ENCODE measurements around the gene FAM171A1. TPM values are rescaled to one million over a fixed set of nuclear protein-coding genes. Genes with fewer than 3 reads are reported as not detected.

FAM171A1 gene
- total and polyA plus RNA-seq, 2 of the 13 experiments (the other 11 are each of a cell fraction or from before 2014, with no cell fraction given), result 21.5 to 34.7 TPM

DNA sequence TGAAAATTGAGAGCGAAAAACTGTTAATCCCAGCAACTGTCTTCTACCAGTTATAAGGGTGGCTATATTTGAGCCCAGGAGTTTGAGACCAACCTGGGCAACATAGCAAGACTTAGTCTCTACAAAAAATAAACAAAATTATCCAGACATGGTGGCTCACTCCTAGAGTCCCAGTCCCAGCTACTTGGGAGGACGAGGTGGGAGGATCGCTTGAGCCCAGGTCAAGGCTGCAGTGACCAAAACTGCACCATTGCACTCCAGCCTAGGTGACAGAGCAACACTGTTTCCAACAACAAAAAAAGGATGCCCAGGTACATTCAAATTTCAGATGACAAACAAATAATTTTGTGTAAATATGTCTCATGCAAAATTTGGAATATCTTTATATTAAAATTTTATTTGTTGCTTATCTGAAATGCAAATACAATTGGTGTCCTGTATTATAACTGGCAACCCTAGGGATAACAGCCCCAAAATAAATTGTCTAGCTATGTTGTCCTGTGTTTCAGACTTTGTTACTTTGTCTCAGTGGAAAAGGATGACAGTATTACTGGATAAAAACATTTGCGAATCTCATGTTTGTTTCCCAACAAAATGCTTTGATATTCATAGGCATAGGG, 26.7 kb downstream of the FAM171A1 start (continued):
- TF ChIP-seq, protein P1, sequence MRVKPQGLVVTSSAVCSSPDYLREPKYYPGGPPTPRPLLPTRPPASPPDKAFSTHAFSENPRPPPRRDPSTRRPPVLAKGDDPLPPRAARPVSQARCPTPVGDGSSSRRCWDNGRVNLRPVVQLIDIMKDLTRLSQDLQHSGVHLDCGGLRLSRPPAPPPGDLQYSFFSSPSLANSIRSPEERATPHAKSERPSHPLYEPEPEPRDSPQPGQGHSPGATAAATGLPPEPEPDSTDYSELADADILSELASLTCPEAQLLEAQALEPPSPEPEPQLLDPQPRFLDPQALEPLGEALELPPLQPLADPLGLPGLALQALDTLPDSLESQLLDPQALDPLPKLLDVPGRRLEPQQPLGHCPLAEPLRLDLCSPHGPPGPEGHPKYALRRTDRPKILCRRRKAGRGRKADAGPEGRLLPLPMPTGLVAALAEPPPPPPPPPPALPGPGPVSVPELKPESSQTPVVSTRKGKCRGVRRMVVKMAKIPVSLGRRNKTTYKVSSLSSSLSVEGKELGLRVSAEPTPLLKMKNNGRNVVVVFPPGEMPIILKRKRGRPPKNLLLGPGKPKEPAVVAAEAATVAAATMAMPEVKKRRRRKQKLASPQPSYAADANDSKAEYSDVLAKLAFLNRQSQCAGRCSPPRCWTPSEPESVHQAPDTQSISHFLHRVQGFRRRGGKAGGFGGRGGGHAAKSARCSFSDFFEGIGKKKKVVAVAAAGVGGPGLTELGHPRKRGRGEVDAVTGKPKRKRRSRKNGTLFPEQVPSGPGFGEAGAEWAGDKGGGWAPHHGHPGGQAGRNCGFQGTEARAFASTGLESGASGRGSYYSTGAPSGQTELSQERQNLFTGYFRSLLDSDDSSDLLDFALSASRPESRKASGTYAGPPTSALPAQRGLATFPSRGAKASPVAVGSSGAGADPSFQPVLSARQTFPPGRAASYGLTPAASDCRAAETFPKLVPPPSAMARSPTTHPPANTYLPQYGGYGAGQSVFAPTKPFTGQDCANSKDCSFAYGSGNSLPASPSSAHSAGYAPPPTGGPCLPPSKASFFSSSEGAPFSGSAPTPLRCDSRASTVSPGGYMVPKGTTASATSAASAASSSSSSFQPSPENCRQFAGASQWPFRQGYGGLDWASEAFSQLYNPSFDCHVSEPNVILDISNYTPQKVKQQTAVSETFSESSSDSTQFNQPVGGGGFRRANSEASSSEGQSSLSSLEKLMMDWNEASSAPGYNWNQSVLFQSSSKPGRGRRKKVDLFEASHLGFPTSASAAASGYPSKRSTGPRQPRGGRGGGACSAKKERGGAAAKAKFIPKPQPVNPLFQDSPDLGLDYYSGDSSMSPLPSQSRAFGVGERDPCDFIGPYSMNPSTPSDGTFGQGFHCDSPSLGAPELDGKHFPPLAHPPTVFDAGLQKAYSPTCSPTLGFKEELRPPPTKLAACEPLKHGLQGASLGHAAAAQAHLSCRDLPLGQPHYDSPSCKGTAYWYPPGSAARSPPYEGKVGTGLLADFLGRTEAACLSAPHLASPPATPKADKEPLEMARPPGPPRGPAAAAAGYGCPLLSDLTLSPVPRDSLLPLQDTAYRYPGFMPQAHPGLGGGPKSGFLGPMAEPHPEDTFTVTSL (CRISPR knock-in tag; IDR thresholded peaks at IDR 0.05; ENCODE audit: borderline replicate concordance), result no peak
- TF ChIP-seq ARID2 (CRISPR knock-in tag; IDR thresholded peaks at IDR 0.05; ENCODE audit: borderline replicate concordance), result no peak
- TF ChIP-seq ZNF776 (CRISPR knock-in tag; IDR thresholded peaks at IDR 0.05), result no peak
- TF ChIP-seq ZFP82 (CRISPR knock-in tag; IDR thresholded peaks at IDR 0.05; ENCODE audit: borderline replicate concordance), result 0 out of 2 replicates have a peak, but pooled peaks have one; percentile 8
- TF ChIP-seq TSC22D2 (CRISPR knock-in tag; IDR thresholded peaks at IDR 0.05; ENCODE audit: borderline replicate concordance), result no peak
- TF ChIP-seq CREM (IDR thresholded peaks at IDR 0.05), result no peak
- no peak for TF ChIP-seq CREM (CRISPR knock-in tag; IDR thresholded peaks at IDR 0.05)
- no peak for TF ChIP-seq ELF1 (CRISPR knock-in tag; IDR thresholded peaks at IDR 0.05)
- 0 out of 4 replicates have a peak, but pooled peaks of 1 of the 2 experiments have one; percentile 35 for TF ChIP-seq POLR2A (IDR thresholded peaks at IDR 0.05; ENCODE audit: insufficient read depth in 1 of 2, low read depth in 2 of 2, low read length in 2 of 2)
- no peak for TF ChIP-seq HOXA9 (CRISPR knock-in tag; IDR thresholded peaks at IDR 0.05; ENCODE audit: borderline replicate concordance)
- TF ChIP-seq ZNF383 (CRISPR knock-in tag; IDR thresholded peaks at IDR 0.05; ENCODE audit: borderline replicate concordance), result 0 out of 2 replicates have a peak, but pooled peaks have one; percentile 37
- TF ChIP-seq, protein P2, sequence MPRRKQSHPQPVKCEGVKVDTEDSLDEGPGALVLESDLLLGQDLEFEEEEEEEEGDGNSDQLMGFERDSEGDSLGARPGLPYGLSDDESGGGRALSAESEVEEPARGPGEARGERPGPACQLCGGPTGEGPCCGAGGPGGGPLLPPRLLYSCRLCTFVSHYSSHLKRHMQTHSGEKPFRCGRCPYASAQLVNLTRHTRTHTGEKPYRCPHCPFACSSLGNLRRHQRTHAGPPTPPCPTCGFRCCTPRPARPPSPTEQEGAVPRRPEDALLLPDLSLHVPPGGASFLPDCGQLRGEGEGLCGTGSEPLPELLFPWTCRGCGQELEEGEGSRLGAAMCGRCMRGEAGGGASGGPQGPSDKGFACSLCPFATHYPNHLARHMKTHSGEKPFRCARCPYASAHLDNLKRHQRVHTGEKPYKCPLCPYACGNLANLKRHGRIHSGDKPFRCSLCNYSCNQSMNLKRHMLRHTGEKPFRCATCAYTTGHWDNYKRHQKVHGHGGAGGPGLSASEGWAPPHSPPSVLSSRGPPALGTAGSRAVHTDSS (CRISPR knock-in tag; conservative IDR thresholded peaks at IDR 0.05), result no peak
- TF ChIP-seq KAT8 (CRISPR knock-in tag; IDR thresholded peaks at IDR 0.05), result no peak
- TF ChIP-seq NR2F6 (IDR thresholded peaks at IDR 0.05), result no peak
- TF ChIP-seq NR2F6 (CRISPR knock-in tag; IDR thresholded peaks at IDR 0.05), result peak; percentile 44; the same call in 1 of the 2 replicates
- no peak for TF ChIP-seq SMARCE1 (IDR thresholded peaks at IDR 0.05; ENCODE audit: borderline replicate concordance)
- TF ChIP-seq RARA (CRISPR knock-in tag; IDR thresholded peaks at IDR 0.05), result peak; percentile 69
- TF ChIP-seq ZNF382 (CRISPR knock-in tag; IDR thresholded peaks at IDR 0.05; ENCODE audit: borderline replicate concordance), result no peak
- no peak for TF ChIP-seq ISX (CRISPR knock-in tag; conservative IDR thresholded peaks at IDR 0.05)
- 0 out of 2 replicates have a peak, but pooled peaks have one; percentile 7 for TF ChIP-seq POLR2AphosphoS5 (IDR thresholded peaks at IDR 0.05; ENCODE audit: low read depth, low read length)
- no peak for TF ChIP-seq RORA (CRISPR knock-in tag; IDR thresholded peaks at IDR 0.05)
- no peak for TF ChIP-seq ZNF615 (CRISPR knock-in tag; IDR thresholded peaks at IDR 0.05; ENCODE audit: borderline replicate concordance)
- no peak for TF ChIP-seq FOSL2 (CRISPR knock-in tag; IDR thresholded peaks at IDR 0.05)
- TF ChIP-seq GATAD1 (CRISPR knock-in tag; IDR thresholded peaks at IDR 0.05), result no peak
- peak; percentile 93 for TF ChIP-seq ZNF263 (CRISPR knock-in tag; IDR thresholded peaks at IDR 0.05)
- peak; percentile 20; the same call in 1 of the 2 replicates for TF ChIP-seq ZNF460 (CRISPR knock-in tag; IDR thresholded peaks at IDR 0.05; ENCODE audit: borderline replicate concordance)
- TF ChIP-seq ZMYM3 (CRISPR knock-in tag; IDR thresholded peaks at IDR 0.05), result no peak
